H1 (cell line): Measurements from ENCODE around the gene SLC2A13. TPM values are rescaled to one million over a fixed set of nuclear protein-coding genes. Genes with fewer than 3 reads are reported as not detected.

Experiments
- CTCF ChIA-PET: fragments of 300-600 bp; sonication (Branson Sonifier 250); formaldehyde crosslinking; loops from one replicate; lab custom pipeline; 2021; ENCODE audit not compliant: partially characterized antibody; lab: Charles Lee
- POLR2A ChIA-PET: fragments of 300-600 bp; sonication (Branson Sonifier 250); formaldehyde crosslinking; loops from one replicate; lab custom pipeline; 2021; ENCODE audit warnings: inconsistent platforms; ENCODE audit not compliant: partially characterized antibody; lab: Charles Lee
- DNase-seq, 2 experiments: peaks; one replicate each; pipeline versions ENCODE4 v3.0.0 to v3.0.0-alpha.2; 2010 to 2022; ENCODE audit warnings: low spot score in 2 of 2, low read depth in 1 of 2, mixed read lengths in 1 of 2
- FAIRE-seq: peaks from 2 replicates; lab custom pipeline; 2011; peaks lifted over from hg19 to GRCh38; lab: Jason Lieb, UNC
- H2AFZ ChIP-seq: 2 replicates; pipeline ENCODE4 v1.8.1; 2012; ENCODE audit warnings: low read length, inconsistent platforms
- H2AK5ac ChIP-seq: 2 replicates; pipeline ENCODE4 v1.6.1; 2013; ENCODE audit warnings: low read depth, low read length
- H2BK120ac ChIP-seq: replicated peaks from 2 replicates; pipeline ENCODE3; 2013; ENCODE audit warnings: low read depth, low read length, inconsistent platforms
- H2BK12ac ChIP-seq: 2 replicates; pipeline ENCODE4 v1.6.1; 2013; ENCODE audit warnings: low read depth, low read length
- H2BK15ac ChIP-seq: 2 replicates; pipeline ENCODE4 v1.6.1; 2013; ENCODE audit warnings: low read length
- H2BK20ac ChIP-seq: 2 replicates; pipeline ENCODE4 v1.6.1; 2013; ENCODE audit warnings: low read length
- H2BK5ac ChIP-seq: 2 replicates; pipeline ENCODE4 v1.6.1; 2013; ENCODE audit warnings: low read depth, low read length
- H3K14ac ChIP-seq: 2 replicates; pipeline ENCODE4 v1.6.1; 2013; ENCODE audit warnings: inconsistent platforms; ENCODE audit not compliant: insufficient read length
- H3K18ac ChIP-seq: 2 replicates; pipeline ENCODE4 v1.6.1; 2013; ENCODE audit warnings: low read length; ENCODE audit errors: extremely low read depth
- H3K23ac ChIP-seq: 2 replicates; pipeline ENCODE4 v1.6.1; 2013; ENCODE audit warnings: inconsistent platforms; ENCODE audit not compliant: insufficient read length
- H3K23me2 ChIP-seq: 2 replicates; pipeline ENCODE4 v1.6.1; 2013; ENCODE audit warnings: low read depth, low read length
- H3K27ac ChIP-seq: 2 replicates; pipeline ENCODE4 v1.6.1; 2011; ENCODE audit warnings: low read depth, low read length, inconsistent platforms
- H3K27me3 ChIP-seq, 4 experiments: replicated peaks in 1 of 4; 1 replicate in 1 of 4; 2 replicates in 3 of 4; pipeline versions ENCODE4 v1.6.1 to v1.8.1; 2011 to 2013; ENCODE audit warnings: low read length in 3 of 4, mild to moderate bottlenecking in 3 of 4, inconsistent platforms in 2 of 4, mixed read lengths in 2 of 4, moderate library complexity in 1 of 4; ENCODE audit not compliant: control insufficient read depth in 3 of 4, insufficient read depth in 3 of 4; ENCODE audit errors: extremely low read depth in 1 of 4
- H3K36me3 ChIP-seq, 4 experiments: 2 replicates each; pipeline versions ENCODE4 v1.6.1 to v1.8.1; 2011 to 2013; ENCODE audit warnings: mild to moderate bottlenecking in 4 of 4, low read length in 3 of 4, moderate library complexity in 2 of 4, control low read depth in 1 of 4, inconsistent platforms in 1 of 4; ENCODE audit not compliant: insufficient read depth in 4 of 4, control insufficient read depth in 2 of 4
- H3K4ac ChIP-seq: replicated peaks from 2 replicates; pipeline ENCODE3; 2013; ENCODE audit warnings: low read length, low read depth, mixed read lengths, inconsistent platforms; ENCODE audit not compliant: insufficient read length
- H3K4me1 ChIP-seq, 4 experiments: replicated peaks in 1 of 4; 1 replicate in 1 of 4; 2 replicates in 3 of 4; pipeline versions ENCODE4 v1.6.1 to v1.8.1; 2011 to 2013; ENCODE audit warnings: low read length in 3 of 4, inconsistent platforms in 2 of 4, mixed read lengths in 1 of 4; ENCODE audit not compliant: insufficient read depth in 4 of 4, control insufficient read depth in 3 of 4
- H3K4me2 ChIP-seq, 2 experiments: 2 replicates each; pipeline versions ENCODE4 v1.6.1 to v1.8.1; 2011 to 2013; ENCODE audit warnings: low read depth in 2 of 2, low read length in 2 of 2, control low read depth in 1 of 2, inconsistent platforms in 1 of 2, mild to moderate bottlenecking in 1 of 2; ENCODE audit not compliant: insufficient read depth in 1 of 2
- H3K4me3 ChIP-seq, 4 experiments: fragments of 200-600, 300-600 bp in 1 of 4; sonication (generic), shearing (Covaris generic), sonication (Bioruptor Twin) in 1 of 4; 2 replicates each; pipeline versions ENCODE4 v1.5.1 to v1.8.1; 2011 to 2016; ENCODE audit warnings: low read length in 4 of 4, low read depth in 3 of 4, control low read depth in 2 of 4, inconsistent platforms in 2 of 4, mild to moderate bottlenecking in 2 of 4, mixed read lengths in 1 of 4, moderate library complexity in 1 of 4; ENCODE audit not compliant: insufficient read depth in 2 of 4; ENCODE audit errors: extremely low read depth in 1 of 4
- H3K56ac ChIP-seq: replicated peaks from 2 replicates; pipeline ENCODE3; 2013; ENCODE audit warnings: low read depth, mild to moderate bottlenecking, mixed read lengths, low read length, inconsistent platforms; ENCODE audit not compliant: insufficient read length
- H3K79me1 ChIP-seq: 2 replicates; pipeline ENCODE4 v1.6.1; 2013; ENCODE audit warnings: low read depth, low read length, control low read depth
- H3K79me2 ChIP-seq, 2 experiments: 2 replicates each; pipeline versions ENCODE4 v1.6.1 to v1.8.1; 2012 to 2013; ENCODE audit warnings: low read length in 2 of 2, mild to moderate bottlenecking in 2 of 2, inconsistent platforms in 1 of 2; ENCODE audit not compliant: insufficient read depth in 2 of 2, control insufficient read depth in 1 of 2
- H3K9ac ChIP-seq, 4 experiments: replicated peaks in 1 of 4; 1 replicate in 1 of 4; 2 replicates in 3 of 4; pipeline versions ENCODE4 v1.6.1 to v1.8.1; 2011 to 2013; ENCODE audit warnings: low read depth in 3 of 4, low read length in 3 of 4, control low read depth in 2 of 4, mild to moderate bottlenecking in 2 of 4, moderate library complexity in 2 of 4, inconsistent platforms in 1 of 4; ENCODE audit errors: extremely low read depth in 1 of 4
- H3K9me3 ChIP-seq, 2 experiments: 2 replicates each; pipeline versions ENCODE4 v1.6.1 to v1.8.1; 2012 to 2013; ENCODE audit warnings: mild to moderate bottlenecking in 2 of 2, moderate library complexity in 2 of 2, control low read depth in 1 of 2, inconsistent platforms in 1 of 2, low read depth in 1 of 2, low read length in 1 of 2, mixed read lengths in 1 of 2; ENCODE audit not compliant: insufficient read depth in 2 of 2
- H4K20me1 ChIP-seq, 2 experiments: replicated peaks in 1 of 2; 2 replicates each; pipeline versions ENCODE3 to v1.8.1; 2011 to 2013; ENCODE audit warnings: inconsistent platforms in 2 of 2, low read length in 2 of 2, mild to moderate bottlenecking in 1 of 2; ENCODE audit not compliant: insufficient read depth in 2 of 2, control insufficient read depth in 1 of 2
- H4K5ac ChIP-seq: 2 replicates; pipeline ENCODE4 v1.6.1; 2013; ENCODE audit warnings: low read length, low read depth, mixed read lengths, inconsistent platforms; ENCODE audit not compliant: insufficient read length
- H4K8ac ChIP-seq: 2 replicates; pipeline ENCODE4 v1.8.0; 2013; ENCODE audit warnings: mild to moderate bottlenecking, moderate library complexity, low read length, inconsistent platforms; ENCODE audit not compliant: insufficient read depth; ENCODE audit errors: extremely low read depth
- H4K91ac ChIP-seq: replicated peaks from 2 replicates; pipeline ENCODE3; 2013; ENCODE audit warnings: low read length, mixed read lengths, inconsistent platforms; ENCODE audit not compliant: insufficient read length
- BCL11A ChIP-seq, 2 experiments: IDR thresholded peaks; one replicate each; pipeline ENCODE4 v1.6.1; 2011; ENCODE audit warnings: low read depth in 2 of 2, low read length in 2 of 2, mild to moderate bottlenecking in 2 of 2
- CBX8 ChIP-seq: fragments of 300-800, 300-1000 bp; sonication (generic); IDR thresholded peaks from 2 replicates; pipeline ENCODE4 v1.7.1; 2016; ENCODE audit warnings: low read depth, low read length, borderline replicate concordance
- CEBPB ChIP-seq: IDR thresholded peaks from 2 replicates; pipeline ENCODE4 v1.6.1; 2012; ENCODE audit warnings: low read depth, low read length
- CHD1 ChIP-seq: IDR thresholded peaks from 2 replicates; pipeline ENCODE4 v1.6.1; 2012; ENCODE audit warnings: low read depth, low read length, improper control_type of control experiment
- CREB1 ChIP-seq: IDR thresholded peaks from 2 replicates; pipeline ENCODE4 v1.6.1; 2012; ENCODE audit warnings: inconsistent platforms
- EP300 ChIP-seq, 2 experiments: IDR thresholded peaks; 1 replicate in 1 of 2; 2 replicates in 1 of 2; pipeline ENCODE4 v1.6.1; 2011 to 2012; ENCODE audit warnings: low read depth in 2 of 2, low read length in 2 of 2, mild to moderate bottlenecking in 2 of 2, borderline replicate concordance in 1 of 2, inconsistent platforms in 1 of 2, moderate library complexity in 1 of 2
- EZH2 ChIP-seq: fragments of 200-600 bp; sonication (generic); IDR thresholded peaks from 2 replicates; pipeline ENCODE4 v1.7.1; 2012; ENCODE audit warnings: low read depth, mild to moderate bottlenecking, moderate library complexity, low read length, inconsistent platforms; ENCODE audit not compliant: severe bottlenecking
- HDAC6 ChIP-seq: IDR thresholded peaks from one replicate; pipeline ENCODE4 v1.7.1; 2012; ENCODE audit warnings: low read depth, mild to moderate bottlenecking, inconsistent platforms, low read length, moderate library complexity
- KDM1A ChIP-seq: fragments of 200-600, 300-600 bp; sonication (generic); IDR thresholded peaks from 2 replicates; pipeline ENCODE4 v1.7.1; 2016; ENCODE audit warnings: mild to moderate bottlenecking, low read length, borderline replicate concordance
- MAFK ChIP-seq: IDR thresholded peaks from 2 replicates; pipeline ENCODE4 v1.6.1; 2012; ENCODE audit warnings: low read depth, mild to moderate bottlenecking, improper control_type of control experiment, low read length
- NANOG ChIP-seq: IDR thresholded peaks from 2 replicates; pipeline ENCODE4 v1.6.1; 2011; ENCODE audit warnings: low read length, low read depth, mild to moderate bottlenecking, inconsistent platforms; ENCODE audit not compliant: insufficient read depth, poor library complexity, severe bottlenecking
- PHF8 ChIP-seq: fragments of 200-600 bp; sonication (generic); conservative IDR thresholded peaks from 2 replicates; pipeline ENCODE4 v1.7.1; 2012; ENCODE audit warnings: low read depth, mild to moderate bottlenecking, inconsistent platforms, low read length, moderate library complexity
- POLR2A ChIP-seq, 2 experiments: IDR thresholded peaks; 1 replicate in 1 of 2; 2 replicates in 1 of 2; pipeline ENCODE4 v1.6.1; 2011; ENCODE audit warnings: low read depth in 2 of 2, low read length in 2 of 2, mild to moderate bottlenecking in 2 of 2; ENCODE audit errors: control extremely low read depth in 1 of 2
- SP1 ChIP-seq: IDR thresholded peaks from 2 replicates; pipeline ENCODE4 v1.6.1; 2011; ENCODE audit warnings: low read depth, low read length
- TAF1 ChIP-seq: IDR thresholded peaks from 2 replicates; pipeline ENCODE4 v1.6.1; 2011; ENCODE audit warnings: mild to moderate bottlenecking, low read depth, low read length
- polyA plus RNA-seq, 7 experiments: library from polyadenylated mRNA; depleted of rRNA in 3 of 7; stranded (reverse) in 5 of 7; unstranded in 2 of 7; fragments of >200 nt in 5 of 7; fragments of 200-250 nt in 2 of 7; gene quantifications; 1 replicate in 5 of 7; 2 replicates in 1 of 7; 4 replicates in 1 of 7; pipeline versions ENCODE4 v1.2.1 to v1.2.3, GENCODE V29; 2011 to 2013; ENCODE audit warnings: missing spikeins in 2 of 7, mixed read lengths in 2 of 7
- total RNA-seq: library from RNA; stranded (reverse); fragmentation: NEBNext Ultra II Directional; extraction: Animal tissue kit (Norgen Biotek cat#: 25700); gene quantifications from 2 replicates; pipeline ENCODE4 v1.2.1, GENCODE V29; 2021
- TF ChIP-seq, protein P1 (sequence below): IDR thresholded peaks from 2 replicates; pipeline ENCODE4 v1.6.1; 2011; ENCODE audit warnings: low read depth, mild to moderate bottlenecking, low read length; ENCODE audit not compliant: insufficient read depth

SLC2A13 gene
- total and polyA plus RNA-seq, 2 of the 8 experiments (the other 6 are each of a cell fraction or from before 2014, with no cell fraction given), result 2.8 to 9.6 TPM

DNA sequence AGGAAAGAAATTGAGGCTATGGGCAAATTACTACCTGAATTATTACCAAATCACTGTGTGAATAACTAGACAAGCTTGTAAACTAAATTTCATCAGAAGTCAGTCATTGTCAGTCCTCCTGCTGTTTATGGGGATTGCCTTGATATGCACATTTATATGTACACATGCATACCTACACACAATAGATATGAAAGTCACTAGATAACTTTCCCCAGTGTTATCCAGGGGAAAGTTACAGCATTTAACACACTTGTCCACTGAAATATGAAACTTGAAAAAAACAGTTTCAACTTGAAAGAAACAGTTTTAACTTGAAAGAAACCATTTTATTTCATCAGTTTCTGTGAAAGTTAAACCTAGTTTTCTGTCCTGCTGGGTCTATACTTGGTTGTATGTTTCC, 199.6 kb downstream of the SLC2A13 start:
- ChIA-PET CTCF (no interaction called here), POLR2A (no interaction called here)

More for the DNA sequence above, 199.6 kb downstream of the SLC2A13 start:
- H3K36me3 ChIP-seq, result no peaks in the 10 kb centered on the region
- H3K79me2 ChIP-seq, result no peaks in the 10 kb centered on the region
- no peak overlapping the region for H2BK12ac ChIP-seq
- H3K27me3 ChIP-seq, result no peaks in the 10 kb centered on the region
- no peak overlapping the region for H3K9ac ChIP-seq
- no peak overlapping the region for H3K14ac ChIP-seq
- no peak overlapping the region for H3K27ac ChIP-seq
- H2BK15ac ChIP-seq, result no peak overlapping the region
- no peaks in the 10 kb centered on the region for H3K23me2 ChIP-seq
- DNase-seq (no peak), FAIRE-seq (no peak)
- H3K4me1 ChIP-seq, result no peaks in the 10 kb centered on the region
- H4K91ac ChIP-seq, result no peak overlapping the region
- TF ChIP-seq BCL11A (IDR thresholded peaks at IDR 0.05; ENCODE audit: low read depth in 2 of 2, low read length in 2 of 2), result no peak
- TF ChIP-seq MAFK, result no peak
- TF ChIP-seq NANOG, result no peak
- no peak for TF ChIP-seq EP300 (IDR thresholded peaks at IDR 0.05; ENCODE audit: borderline replicate concordance in 1 of 2, low read depth in 2 of 2, low read length in 2 of 2)
- no peak for TF ChIP-seq TAF1
- TF ChIP-seq CBX8, result no peak
- TF ChIP-seq PHF8, result no peak
- no peak for TF ChIP-seq CREB1
- no peak for TF ChIP-seq SP1
- TF ChIP-seq POLR2A (IDR thresholded peaks at IDR 0.05; ENCODE audit: control extremely low read depth in 1 of 2, low read depth in 2 of 2, low read length in 2 of 2), result no peak
- no peak for TF ChIP-seq EZH2
- TF ChIP-seq, protein P1, sequence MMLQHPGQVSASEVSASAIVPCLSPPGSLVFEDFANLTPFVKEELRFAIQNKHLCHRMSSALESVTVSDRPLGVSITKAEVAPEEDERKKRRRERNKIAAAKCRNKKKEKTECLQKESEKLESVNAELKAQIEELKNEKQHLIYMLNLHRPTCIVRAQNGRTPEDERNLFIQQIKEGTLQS, result no peak
- TF ChIP-seq CHD1, result no peak
- TF ChIP-seq CEBPB, result no peak
- no peak for TF ChIP-seq HDAC6
- TF ChIP-seq KDM1A, result no peak
- no peak overlapping the region for H2AK5ac ChIP-seq
- H3K18ac ChIP-seq, result no peak overlapping the region
- H3K79me1 ChIP-seq, result no peaks in the 10 kb centered on the region
- H4K20me1 ChIP-seq, result no peaks in the 10 kb centered on the region
- no peak overlapping the region for H3K4me3 ChIP-seq
- no peak overlapping the region for H4K5ac ChIP-seq
- H3K4me2 ChIP-seq, result no peak overlapping the region
- H3K4ac ChIP-seq, result no peak overlapping the region
- H2BK5ac ChIP-seq, result no peak overlapping the region
- H2BK120ac ChIP-seq, result no peak overlapping the region
- no peak overlapping the region for H3K23ac ChIP-seq
- no peak overlapping the region for H3K56ac ChIP-seq
- H2AFZ ChIP-seq, result no peak overlapping the region
- H2BK20ac ChIP-seq, result no peak overlapping the region
- no peaks in the 10 kb centered on the region for H3K9me3 ChIP-seq
- H4K8ac ChIP-seq, result no peak overlapping the region
